ENCODE measurements around the gene MX2.
"Not testable (repeated sequence)": the region's sequence is repeated elsewhere in the genome, so short reads cannot be mapped to it uniquely, and the experiment has no call there.

Gene MX2

GRCh38 chr21:41361786-41362604 is at the start of gene MX2:
MX2 (plus strand) TSS chr21:41362027; CDS start chr21:41376907, 14,880 bp downstream.
- DNase-seq = peak in 2 of 10 donors; percentile 7 to 78
- intact Hi-C loops (cut with DNase I) = no loop called here

GRCh38 chr21:41313285-41314164 is 48.3 kb upstream of the MX2 start:
- intact Hi-C loops (cut with DNase I); DNase-seq: not testable (repeated sequence)

- intact Hi-C loops (cut with DNase I) = no loop called here
- peak in 1 of 10 donors; percentile 79 for DNase-seq
Observed at GRCh38 chr21:41315726-41316125, 46.1 kb upstream of the MX2 start.

- intact Hi-C loops (cut with DNase I) = no loop called here
- DNase-seq = peak in 1 of 10 donors; percentile 70
Observed at GRCh38 chr21:41316200-41317062, 45.4 kb upstream of the MX2 start, which contains the start of gene FAM3B. FAM3B (plus strand) TSS chr21:41316801; CDS start chr21:41316880, 79 bp downstream.

GRCh38 chr21:41317063-41317392 is 44.8 kb upstream of the MX2 start:
- no peak for DNase-seq
- intact Hi-C loops (cut with DNase I) = no loop called here

- no peak for DNase-seq
- intact Hi-C loops (cut with DNase I) = no loop called here
Observed at GRCh38 chr21:41317458-41317857, 44.4 kb upstream of the MX2 start.

- intact Hi-C loops (cut with DNase I) = no loop called here
- DNase-seq = peak in 1 of 10 donors; percentile 59
Observed at GRCh38 chr21:41318218-41318617, 43.6 kb upstream of the MX2 start.

- intact Hi-C loops (cut with DNase I) = no loop called here
- no peak for DNase-seq
Observed at GRCh38 chr21:41319273-41319672, 42.6 kb upstream of the MX2 start.

GRCh38 chr21:41321211-41321907 is 40.5 kb upstream of the MX2 start:
- intact Hi-C loops (cut with DNase I) = no loop called here

GRCh38 chr21:41321908-41322495 is 39.8 kb upstream of the MX2 start:
- intact Hi-C loops (cut with DNase I) = no loop called here
- DNase-seq = no peak

More at GRCh38 chr21:41321211-41321907, 40.5 kb upstream of the MX2 start:
- DNase-seq = peak in 1 of 10 donors; percentile 69

- peak in 1 of 10 donors; percentile 59 for DNase-seq
- intact Hi-C loops (cut with DNase I) = no loop called here
Observed at GRCh38 chr21:41322496-41323382, 39.1 kb upstream of the MX2 start.

GRCh38 chr21:41325138-41325912 is 36.5 kb upstream of the MX2 start:
- intact Hi-C loops (cut with DNase I) = no loop called here
- DNase-seq = no peak

GRCh38 chr21:41326414-41327080 is 35.3 kb upstream of the MX2 start:
- peak in 1 of 10 donors; percentile 73 for DNase-seq
- intact Hi-C loops (cut with DNase I) = no loop called here

GRCh38 chr21:41327753-41328152 is 34.1 kb upstream of the MX2 start:
- intact Hi-C loops (cut with DNase I) = no loop called here
- DNase-seq = no peak

GRCh38 chr21:41328660-41329607 is 32.9 kb upstream of the MX2 start:
- intact Hi-C loops (cut with DNase I) = no loop called here

GRCh38 chr21:41333752-41334151 is 28.1 kb upstream of the MX2 start:
- intact Hi-C loops (cut with DNase I) = no loop called here
- DNase-seq = no peak

More at GRCh38 chr21:41328660-41329607, 32.9 kb upstream of the MX2 start:
- DNase-seq = no peak
